ENCODE results near the gene ATP6V0A1. TPM values are rescaled to one million over a fixed set of nuclear protein-coding genes. Genes with fewer than 3 reads are reported as not detected.
A peak's percentile ranks its signal among the peaks of the same experiment; 100 is the strongest.

ATP6V0A1 gene
- total RNA-seq, 1 experiment from 2014 or later = 82.8 TPM

GRCh38 chr17:42525221-42525620 lies 66.5 kb downstream of the ATP6V0A1 start:
- H3K27ac Mint-ChIP-seq (ENCODE audit: unreplicated experiment) = peak overlapping the region; percentile 45
- no peak overlapping the region for H3K4me3 Mint-ChIP-seq (ENCODE audit: unreplicated experiment)
- POLR2A ChIA-PET = no interaction called here
- H3K4me1 ChIP-seq = peaks cover 53% of the 10 kb centered on the region
- no peaks in the 10 kb centered on the region for H3K9me3 ChIP-seq
- no peak for TF ChIP-seq CTCF (IDR thresholded peaks at IDR 0.05; ENCODE audit: insufficient read depth in 1 of 2, low read depth in 1 of 2, low read length in 1 of 2, severe bottlenecking in 1 of 2, unreplicated experiment in 1 of 2)
- BruUV-seq (replicated peaks) = no TSS peak
- CTCF ChIA-PET = no interaction called here
- H3K27me3 Mint-ChIP-seq (ENCODE audit: insufficient read depth, unreplicated experiment) = no peaks in the 10 kb centered on the region
- H3K4me1 Mint-ChIP-seq (ENCODE audit: low read depth, unreplicated experiment) = peaks cover 47% of the 10 kb centered on the region
- no peaks in the 10 kb centered on the region for H3K27me3 ChIP-seq (replicated peaks; ENCODE audit: control insufficient read depth, insufficient read depth, low read length)
- intact Hi-C loops (cut with micrococcal nuclease; ENCODE audit: unreplicated experiment) = no loop called here
- no peaks in the 10 kb centered on the region for H3K9me3 Mint-ChIP-seq (ENCODE audit: unreplicated experiment)
- peaks cover 1% of the 10 kb centered on the region; the same call in 1 of the 2 replicates for H3K36me3 ChIP-seq (ENCODE audit: control insufficient read depth, insufficient read depth, low read length)
- no peak for DNase-seq
- H3K36me3 Mint-ChIP-seq (ENCODE audit: insufficient read depth, unreplicated experiment) = peaks cover 13% of the 10 kb centered on the region
- H3K4me3 ChIP-seq (ENCODE audit: low read depth, low read length) = no peak overlapping the region

- ChIA-PET POLR2A (no interaction called here), CTCF (no interaction called here)
- Mint-ChIP-seq H3K4me1 (ENCODE audit: low read depth, unreplicated experiment) (peaks cover 47% of the 10 kb centered on the region), H3K4me3 (ENCODE audit: unreplicated experiment) (no peak overlapping the region), H3K9me3 (ENCODE audit: unreplicated experiment) (no peaks in the 10 kb centered on the region), H3K27ac (ENCODE audit: unreplicated experiment) (no peak overlapping the region), H3K27me3 (ENCODE audit: insufficient read depth, unreplicated experiment) (no peaks in the 10 kb centered on the region), H3K36me3 (ENCODE audit: insufficient read depth, unreplicated experiment) (peaks cover 13% of the 10 kb centered on the region)
- Histone ChIP-seq H3K4me1 (peaks cover 52% of the 10 kb centered on the region), H3K9me3 (no peaks in the 10 kb centered on the region), H3K4me3 (ENCODE audit: low read depth, low read length) (no peak overlapping the region), H3K36me3 (ENCODE audit: control insufficient read depth, insufficient read depth, low read length) (peaks cover 1% of the 10 kb centered on the region; the same call in 1 of the 2 replicates), H3K27me3 (replicated peaks; ENCODE audit: control insufficient read depth, insufficient read depth, low read length) (no peaks in the 10 kb centered on the region)
- no peak for DNase-seq
- intact Hi-C loops (cut with micrococcal nuclease; ENCODE audit: unreplicated experiment) = no loop called here
- no peak for TF ChIP-seq CTCF (IDR thresholded peaks at IDR 0.05; ENCODE audit: insufficient read depth in 1 of 2, low read depth in 1 of 2, low read length in 1 of 2, severe bottlenecking in 1 of 2, unreplicated experiment in 1 of 2)
- no TSS peak for BruUV-seq (replicated peaks)
These were observed 67.4 kb downstream of the ATP6V0A1 start for GRCh38 chr17:42526031-42526444.

- no peak overlapping the region for H3K27ac Mint-ChIP-seq (ENCODE audit: unreplicated experiment)
- CTCF ChIA-PET = interaction anchor here (0.6 to 1.3 kb wide), 22 partner anchors 8 to 1474 kb away, joined by 3 to 22 read pairs (median 5); partner anchors contain the start of genes CAVIN1, NAGLU, PSMC3IP and STAT3
- no peak for DNase-seq
- H3K4me1 Mint-ChIP-seq (ENCODE audit: low read depth, unreplicated experiment) = peaks cover 37% of the 10 kb centered on the region
- BruUV-seq (replicated peaks) = no TSS peak
- no peaks in the 10 kb centered on the region for H3K9me3 Mint-ChIP-seq (ENCODE audit: unreplicated experiment)
- Histone ChIP-seq H3K9me3 (no peaks in the 10 kb centered on the region), H3K36me3 (ENCODE audit: control insufficient read depth, insufficient read depth, low read length) (no peaks in the 10 kb centered on the region; the same call in 1 of the 2 replicates), H3K27me3 (replicated peaks; ENCODE audit: control insufficient read depth, insufficient read depth, low read length) (no peaks in the 10 kb centered on the region), H3K4me1 (peaks cover 40% of the 10 kb centered on the region), H3K4me3 (ENCODE audit: low read depth, low read length) (no peak overlapping the region)
- POLR2A ChIA-PET = no interaction called here
- intact Hi-C loops (cut with micrococcal nuclease; ENCODE audit: unreplicated experiment) = loop anchor here (1.0 kb wide), 1 partner anchor 205 kb away; no protein-coding TSS in a partner anchor
- no peak for TF ChIP-seq CTCF (IDR thresholded peaks at IDR 0.05; ENCODE audit: insufficient read depth in 1 of 2, low read depth in 1 of 2, low read length in 1 of 2, severe bottlenecking in 1 of 2, unreplicated experiment in 1 of 2)
- H3K4me3 Mint-ChIP-seq (ENCODE audit: unreplicated experiment) = no peak overlapping the region
- peaks cover 12% of the 10 kb centered on the region for H3K36me3 Mint-ChIP-seq (ENCODE audit: insufficient read depth, unreplicated experiment)
- H3K27me3 Mint-ChIP-seq (ENCODE audit: insufficient read depth, unreplicated experiment) = no peaks in the 10 kb centered on the region
These were observed 69.3 kb downstream of the ATP6V0A1 start for GRCh38 chr17:42527932-42528331.
